NB4 (cell line): ENCODE data around the gene ABHD17A.

ENCODE experiments used
- DNase-seq: peaks from one replicate; pipeline ENCODE4 v3.0.0; 2010; ENCODE audit warnings: low read depth
- H3K4me3 ChIP-seq: one replicate; pipeline ENCODE4 v1.5.1; 2011; ENCODE audit warnings: mild to moderate bottlenecking, low read depth, low read length, moderate library complexity
- CTCF ChIP-seq: IDR thresholded peaks from one replicate; pipeline ENCODE4 v1.5.1; 2012; ENCODE audit warnings: low read depth, low read length
- MAX ChIP-seq: IDR thresholded peaks from 2 replicates; pipeline ENCODE4 v1.6.1; 2011; ENCODE audit warnings: low read depth, low read length
- MYC ChIP-seq: IDR thresholded peaks from 2 replicates; pipeline ENCODE4 v1.6.1; 2011; ENCODE audit warnings: low read depth, low read length
- POLR2A ChIP-seq: IDR thresholded peaks from 2 replicates; pipeline ENCODE4 v1.6.1; 2011; ENCODE audit warnings: mild to moderate bottlenecking; ENCODE audit not compliant: insufficient read length; ENCODE audit errors: extremely low read depth

Gene ABHD17A

DNA sequence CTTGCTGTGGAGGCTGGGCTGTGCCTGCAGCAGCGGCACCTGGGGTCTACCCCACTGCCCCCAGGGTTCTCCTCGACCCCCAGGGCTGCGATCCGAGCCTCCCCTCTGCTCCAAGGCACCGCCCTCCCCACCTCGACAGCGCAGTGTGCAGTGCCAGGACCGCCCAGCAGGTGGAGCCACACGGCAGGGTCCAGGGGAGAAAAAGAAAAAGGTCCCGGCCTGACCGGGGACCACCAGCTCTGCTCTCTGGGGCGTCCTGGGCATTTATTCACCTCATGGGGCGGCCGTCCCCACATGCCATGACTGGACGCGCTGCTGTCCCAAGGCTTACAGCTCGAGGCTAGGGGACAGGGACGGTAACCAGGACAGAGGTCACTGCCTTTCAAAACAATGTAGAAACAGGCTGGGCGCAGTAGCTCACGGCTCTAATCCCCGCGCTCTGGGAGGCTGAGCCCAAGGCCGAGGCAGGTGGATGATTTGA, 47.6 kb downstream of the ABHD17A start:
- no peak for DNase-seq
- H3K4me3 ChIP-seq, result no peak overlapping the region
- no peak for TF ChIP-seq MAX
- no peak for TF ChIP-seq MYC
- TF ChIP-seq POLR2A, result no peak
- peak; percentile 56 for TF ChIP-seq CTCF

DNA sequence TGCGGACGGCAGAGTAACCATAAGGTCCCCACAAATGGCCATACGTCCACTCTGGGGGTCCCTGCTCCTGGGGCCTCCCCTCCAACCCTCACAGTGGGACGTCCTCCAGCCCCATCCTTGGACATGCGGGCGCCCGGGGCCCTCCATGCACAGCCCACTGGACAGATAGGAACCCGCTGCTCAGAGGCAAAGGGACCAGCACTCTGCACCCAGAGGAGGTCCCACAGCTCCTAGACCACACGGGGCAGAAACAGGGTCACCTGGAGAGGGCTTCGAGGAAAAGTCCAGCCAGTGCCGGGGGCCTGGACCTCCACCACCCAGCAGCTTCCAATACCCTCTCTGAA, 48.1 kb downstream of the ABHD17A start:
- TF ChIP-seq MAX (no peak), POLR2A (no peak), MYC (no peak), CTCF (no peak)
- no peak overlapping the region for H3K4me3 ChIP-seq
- no peak for DNase-seq

DNA sequence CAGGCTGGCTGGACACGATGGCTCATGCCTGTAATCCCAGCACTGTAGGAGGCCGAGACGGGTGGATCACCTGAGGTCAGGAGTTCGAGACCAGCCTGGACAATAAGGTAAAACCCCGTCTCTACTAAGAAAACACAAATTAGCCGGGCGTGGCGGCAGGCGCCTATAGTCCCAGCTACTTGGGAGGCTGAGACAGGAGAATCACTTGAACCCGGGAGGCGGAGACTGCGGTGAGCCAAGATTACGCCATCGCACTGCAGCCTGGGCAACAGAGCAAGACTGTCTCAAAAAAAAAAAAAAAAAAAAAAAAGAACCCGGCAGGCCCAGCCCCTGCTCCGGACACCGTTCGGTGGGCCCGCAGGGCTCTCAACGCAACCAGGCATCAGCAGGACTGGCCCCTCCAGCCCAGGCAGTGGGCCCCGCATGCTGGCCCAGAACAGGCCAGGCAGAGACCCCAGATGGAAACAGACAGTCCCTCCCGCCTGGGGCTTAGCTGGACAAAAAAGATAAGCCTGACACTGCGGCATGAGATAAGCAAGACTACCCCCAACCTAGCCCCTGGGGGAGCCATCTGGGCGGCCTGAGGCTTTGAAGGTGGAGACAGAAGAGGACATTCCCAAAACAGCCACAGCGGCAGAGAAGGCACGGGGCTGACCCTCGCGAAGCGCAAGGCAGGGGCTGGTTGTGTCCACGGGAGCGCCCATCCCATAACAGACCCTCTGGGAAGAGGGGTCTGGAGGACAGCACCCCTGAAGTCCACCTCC, 48.7 kb downstream of the ABHD17A start:
- H3K4me3 ChIP-seq, result no peak overlapping the region
- DNase-seq, result no peak
- no peak for TF ChIP-seq CTCF
- TF ChIP-seq POLR2A, result no peak
- no peak for TF ChIP-seq MYC
- no peak for TF ChIP-seq MAX

DNA sequence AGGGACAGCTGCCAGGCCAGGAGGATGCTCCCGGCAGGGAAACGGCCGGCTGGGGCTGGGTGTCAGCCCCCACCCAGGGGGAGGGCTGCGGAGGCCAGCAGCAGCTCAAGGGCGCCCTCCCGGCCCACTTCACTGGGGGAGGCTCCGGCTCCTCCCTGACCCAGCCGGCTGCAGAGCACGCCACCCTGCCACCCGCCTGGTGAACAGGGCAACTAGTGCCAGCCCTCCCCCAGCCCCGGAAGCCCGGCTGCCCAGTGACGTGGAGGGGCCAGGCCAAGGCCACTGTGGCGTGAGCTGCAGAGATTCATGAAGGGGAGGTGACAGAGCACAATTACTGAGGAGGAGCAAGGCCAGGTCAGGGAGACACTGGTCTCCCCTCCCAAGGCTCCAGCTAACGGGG, 51.8 kb downstream of the ABHD17A start:
- no peak overlapping the region for H3K4me3 ChIP-seq
- no peak for TF ChIP-seq MYC
- no peak for TF ChIP-seq POLR2A
- no peak for TF ChIP-seq CTCF
- TF ChIP-seq MAX, result no peak
- DNase-seq, result no peak

DNA sequence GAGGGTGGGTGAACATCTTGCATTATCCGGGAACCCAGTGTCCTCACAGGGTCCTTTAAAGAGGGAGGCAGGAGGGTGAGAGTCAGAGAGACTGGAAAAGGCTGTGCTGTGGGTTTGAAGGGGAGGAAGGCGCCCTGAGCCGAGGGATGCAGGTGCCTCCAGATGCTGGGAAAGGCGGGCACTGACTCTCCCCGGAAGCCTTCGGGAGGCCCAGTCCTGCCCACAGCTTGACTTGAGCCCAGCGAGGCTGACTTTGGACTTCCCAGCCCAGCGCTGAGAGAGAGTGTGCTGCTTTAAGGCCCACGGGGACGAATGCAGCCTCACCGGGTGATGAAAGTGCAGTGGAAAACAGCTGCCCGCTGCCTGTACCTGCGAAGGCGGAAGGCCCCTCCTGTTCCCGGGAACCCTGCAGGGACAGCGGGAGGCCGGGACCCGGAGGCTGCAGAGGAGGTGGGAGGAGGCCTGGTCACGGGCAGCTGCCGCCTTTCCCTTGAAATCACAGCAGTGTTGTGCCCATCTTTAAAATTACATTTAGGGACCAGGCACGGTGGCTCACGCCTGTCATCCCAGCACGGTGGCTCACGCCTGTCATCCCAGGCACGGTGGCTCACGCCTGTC, 53.1 kb downstream of the ABHD17A start:
- H3K4me3 ChIP-seq, result no peak overlapping the region
- no peak for DNase-seq
- no peak for TF ChIP-seq MYC
- no peak for TF ChIP-seq POLR2A
- no peak for TF ChIP-seq CTCF
- TF ChIP-seq MAX, result no peak
